Subcutaneous adipose tissue (tissue), 4 donors: ENCODE measurements around the gene TERT. TPM values are rescaled to one million over a fixed set of nuclear protein-coding genes. Genes with fewer than 3 reads are reported as not detected.

Source experiments
- CTCF ChIP-seq: fragments of 450-650 bp; IDR thresholded peaks from one replicate; pipeline ENCODE4 v1.5.1; 2016; ENCODE audit warnings: low read depth, mild to moderate bottlenecking, control low read depth, antibody characterized with exemption, moderate library complexity
- total RNA-seq, 4 donors: library from RNA; depleted of rRNA; stranded (reverse); fragments of >200 nt; gene quantifications; one replicate each; pipeline ENCODE4 v1.1.0, GENCODE V29; 2016

Gene TERT
- total RNA-seq, 4 donors from 2014 or later: not detected

- TF ChIP-seq CTCF: no peak
These were observed 25.8 kb upstream of the TERT start for GRCh38 chr5:1320436-1321344.

- TF ChIP-seq CTCF: no peak
These were observed 24.8 kb upstream of the TERT start for GRCh38 chr5:1319436-1320256.

- TF ChIP-seq CTCF: no peak
These were observed 23.9 kb upstream of the TERT start for GRCh38 chr5:1318659-1319251.

GRCh38 chr5:1317921-1318565, 23.2 kb upstream of the TERT start:
- TF ChIP-seq CTCF: no peak

GRCh38 chr5:1316588-1317340, 21.9 kb upstream of the TERT start:
- TF ChIP-seq CTCF: no peak

GRCh38 chr5:1315709-1316587, 21.1 kb upstream of the TERT start:
- no peak for TF ChIP-seq CTCF
